Aorta (tissue), 5 donors: Measurements from ENCODE around the gene ATF4. TPM values are rescaled to one million over a fixed set of nuclear protein-coding genes. Genes with fewer than 3 reads are reported as not detected.

ENCODE experiments used
- ATAC-seq: fragments of 200-7000 bp; cut with Tn5 transposase; one replicate; pipeline ENCODE4 v1.9.1; 2022; ENCODE audit warnings: moderate library complexity; ENCODE audit not compliant: low FRiP score
- DNase-seq, 2 donors: peaks; one replicate each; pipeline ENCODE4 v3.0.0-alpha.2; 2020
- H3K27ac ChIP-seq, 2 donors: one replicate each; pipeline ENCODE4 v1.5.1; 2013; ENCODE audit warnings: low read length in 2 of 2, mild to moderate bottlenecking in 2 of 2, moderate library complexity in 2 of 2, control low read depth in 1 of 2, inconsistent platforms in 1 of 2, low read depth in 1 of 2
- H3K27me3 ChIP-seq, 2 donors: one replicate each; pipeline ENCODE4 v1.6.1; 2013; ENCODE audit warnings: control low read depth in 1 of 2, low read length in 1 of 2, mild to moderate bottlenecking in 1 of 2, moderate library complexity in 1 of 2; ENCODE audit not compliant: insufficient read depth in 2 of 2, control insufficient read depth in 1 of 2
- H3K36me3 ChIP-seq, 2 donors: one replicate each; pipeline ENCODE4 v1.6.1; 2013; ENCODE audit warnings: control low read depth in 1 of 2, low read length in 1 of 2, mild to moderate bottlenecking in 1 of 2; ENCODE audit not compliant: insufficient read depth in 2 of 2, control insufficient read depth in 1 of 2
- H3K4me1 ChIP-seq, 2 donors: one replicate each; pipeline ENCODE4 v1.6.1; 2013; ENCODE audit warnings: low read length in 2 of 2, control low read depth in 1 of 2, mild to moderate bottlenecking in 1 of 2, moderate library complexity in 1 of 2; ENCODE audit not compliant: insufficient read depth in 2 of 2, control insufficient read depth in 1 of 2
- H3K4me3 ChIP-seq, 2 donors: one replicate each; pipeline ENCODE4 v1.5.1; 2013; ENCODE audit warnings: low read length in 2 of 2, control low read depth in 1 of 2, mild to moderate bottlenecking in 1 of 2
- H3K9me3 ChIP-seq: one replicate; pipeline ENCODE4 v1.6.1; 2013; ENCODE audit warnings: mild to moderate bottlenecking, low read length; ENCODE audit not compliant: control insufficient read depth
- WGBS, 2 donors: extraction: QIAGEN DNeasy Blood & Tissue Kit; methylation state at CpG; one replicate each; pipeline ENCODE4 v1.1.7; 2013; 5-methylcytosine and 5-hydroxymethylcytosine counted together
- intact Hi-C, 2 donors: fragments of 100-400 bp; cut with DNase I; formaldehyde crosslinking; loops; one replicate each; pipeline versions ENCODE4 v1.14.2 to v1.15.0; 2022
- polyA plus RNA-seq, 2 donors: library from polyadenylated mRNA; stranded (reverse); fragments of 200-250 nt; gene quantifications; one replicate each; pipeline ENCODE4 v1.2.3, GENCODE V29; 2013
- total RNA-seq, 2 donors: library from RNA; stranded (reverse); fragmentation: NEBNext Ultra II Directional; extraction: Animal tissue kit (Norgen Biotek cat#: 25700); gene quantifications; one replicate each; pipeline ENCODE4 v1.2.1, GENCODE V29; 2021
- donor health status: healthy with polysubstance abuse.
- donor health status: Bipolar disorder and iron deficiency.
- donor health status: DM: no; HTN: no; CAD: no.
- donor health status: DM: no; HTN: no; CAD: no.
- donor health status: DM: yes; HTN: yes; CAD: no.

ATF4 gene
- total and polyA plus RNA-seq, 4 donors = 305 to 759 (median 448) TPM

- H3K36me3 ChIP-seq = no peaks in the 10 kb centered on the region
- no peaks in the 10 kb centered on the region for H3K9me3 ChIP-seq
- H3K27me3 ChIP-seq = no peaks in the 10 kb centered on the region
- DNase-seq = no peak
- no peak overlapping the region for H3K27ac ChIP-seq
- ATAC-seq = no peak
- no peaks in the 10 kb centered on the region for H3K4me1 ChIP-seq
- no peak overlapping the region for H3K4me3 ChIP-seq
- intact Hi-C loops = loop anchor here (5.0 to 10.0 kb wide), 2 partner anchors 57 to 90 kb away; no protein-coding TSS in a partner anchor
- WGBS, 2 donors = 84% methylated on average over 10 of the region's 10 CpGs
Observed at GRCh38 chr22:39494471-39495120, 25.8 kb upstream of the ATF4 start.

- Histone ChIP-seq H3K4me3 (no peak overlapping the region), H3K4me1 (no peaks in the 10 kb centered on the region), H3K27ac (no peak overlapping the region), H3K27me3 (no peaks in the 10 kb centered on the region), H3K36me3 (no peaks in the 10 kb centered on the region), H3K9me3 (no peaks in the 10 kb centered on the region)
- intact Hi-C loops = loop anchor here in 1 of 2 donors (10.0 kb wide), 1 partner anchor 91 kb away; no protein-coding TSS in a partner anchor
- WGBS, 2 donors = 41 to 43% methylated on average over 13 of the region's 13 CpGs
- ATAC-seq (peak; percentile 67), DNase-seq (peak; percentile 86 to 89)
Observed at GRCh38 chr22:39496131-39496838, 24.1 kb upstream of the ATF4 start.

- Histone ChIP-seq H3K27ac (no peak overlapping the region), H3K4me3 (no peak overlapping the region), H3K9me3 (no peaks in the 10 kb centered on the region), H3K27me3 (no peaks in the 10 kb centered on the region), H3K36me3 (no peaks in the 10 kb centered on the region), H3K4me1 (peaks cover 0 to 2% of the 10 kb centered on the region in 2 donors)
- intact Hi-C loops = loop anchor here in 1 of 2 donors (10.0 kb wide), 1 partner anchor 93 kb away; no protein-coding TSS in a partner anchor
- DNase-seq (no peak), ATAC-seq (no peak)
- WGBS, 2 donors = 73 to 76% methylated on average over 8 of the region's 8 CpGs
Observed at GRCh38 chr22:39497429-39497828, 22.9 kb upstream of the ATF4 start.

- Histone ChIP-seq H3K36me3 (no peaks in the 10 kb centered on the region), H3K9me3 (no peaks in the 10 kb centered on the region), H3K4me1 (peaks cover 2 to 5% of the 10 kb centered on the region in 2 donors), H3K4me3 (no peak overlapping the region), H3K27me3 (no peaks in the 10 kb centered on the region), H3K27ac (no peak overlapping the region)
- 56 to 66% methylated on average over 2 of the region's 2 CpGs for WGBS, 2 donors
- ATAC-seq = no peak
- intact Hi-C loops = loop anchor here in 1 of 2 donors (10.0 kb wide), 1 partner anchor 94 kb away; no protein-coding TSS in a partner anchor
- no peak for DNase-seq
Observed at GRCh38 chr22:39498368-39498767, 22.0 kb upstream of the ATF4 start.

- WGBS, 2 donors = 70 to 86% methylated on average over 3 of the region's 3 CpGs
- peaks cover 2 to 9% of the 10 kb centered on the region in 2 donors for H3K4me1 ChIP-seq
- H3K27me3 ChIP-seq = no peaks in the 10 kb centered on the region
Observed at GRCh38 chr22:39498802-39499201, 21.6 kb upstream of the ATF4 start.

GRCh38 chr22:39500101-39500500 is 20.3 kb upstream of the ATF4 start:
- intact Hi-C loops = loop anchor here in 1 of 2 donors (5.0 kb wide), 1 partner anchor 103 kb away; the partner anchor contains the start of gene TAB1
- no peak for ATAC-seq
- no peak overlapping the region for H3K27ac ChIP-seq
- 89 to 90% methylated on average over 6 of the region's 6 CpGs for WGBS, 2 donors
- no peak overlapping the region for H3K4me3 ChIP-seq
- peaks cover 2 to 11% of the 10 kb centered on the region in 2 donors for H3K4me1 ChIP-seq
- no peaks in the 10 kb centered on the region for H3K9me3 ChIP-seq
- no peaks in the 10 kb centered on the region for H3K27me3 ChIP-seq
- no peak for DNase-seq
- peaks cover 0 to 1% of the 10 kb centered on the region in 2 donors for H3K36me3 ChIP-seq

More at GRCh38 chr22:39498802-39499201, 21.6 kb upstream of the ATF4 start:
- Histone ChIP-seq H3K27ac (no peak overlapping the region), H3K9me3 (no peaks in the 10 kb centered on the region), H3K36me3 (no peaks in the 10 kb centered on the region), H3K4me3 (no peak overlapping the region)
- intact Hi-C loops = loop anchor here in 1 of 2 donors (10.0 kb wide), 1 partner anchor 94 kb away; no protein-coding TSS in a partner anchor
- no peak for DNase-seq
- no peak for ATAC-seq

GRCh38 chr22:39501644-39502108 is 18.7 kb upstream of the ATF4 start:
- no peak for ATAC-seq
- WGBS, 2 donors = 16 to 18% methylated on average over 11 to 13 of the region's 13 CpGs
- H3K27me3 ChIP-seq = no peaks in the 10 kb centered on the region
- H3K4me1 ChIP-seq = peaks cover 2 to 11% of the 10 kb centered on the region in 2 donors
- H3K4me3 ChIP-seq = peak overlapping the region in 1 of 2 donors; percentile 28
- peak overlapping the region in 1 of 2 donors; percentile 34 for H3K27ac ChIP-seq
- H3K36me3 ChIP-seq = peaks cover 0 to 1% of the 10 kb centered on the region in 2 donors
- intact Hi-C loops = loop anchor here in 1 of 2 donors (2.0 to 5.0 kb wide), 2 partner anchors 19 to 104 kb away; partner anchors contain the start of genes ATF4 and TAB1
- H3K9me3 ChIP-seq = no peaks in the 10 kb centered on the region
- DNase-seq = no peak

- Histone ChIP-seq H3K4me1 (peaks cover 2 to 11% of the 10 kb centered on the region in 2 donors), H3K4me3 (peak within 1 kb of the TSS; percentile 86 to 96), H3K36me3 (peaks cover 0 to 1% of the 10 kb centered on the region in 2 donors), H3K27me3 (no peaks in the 10 kb centered on the region), H3K27ac (peak within 1 kb of the TSS in 1 of 2 donors; percentile 34), H3K9me3 (no peaks in the 10 kb centered on the region)
- ATAC-seq (peak; percentile 98), DNase-seq (peak; percentile 99 to 100)
- 0% methylated on average over 39 to 58 of the region's 58 CpGs for WGBS, 2 donors
- intact Hi-C loops = loop anchor here in 1 of 2 donors (2.0 to 5.0 kb wide), 2 partner anchors 19 to 105 kb away; partner anchors contain the start of genes ATF4 and TAB1
Observed at GRCh38 chr22:39502109-39502788, 18.1 kb upstream of the ATF4 start, which contains the start of gene MIEF1. TSS of gene MIEF1 (plus strand) at chr22:39502290. CDS start at chr22:39511295, 9,005 bp downstream.
